Measurements from ENCODE around the gene NUP188.
A peak's percentile ranks its signal among the peaks of the same experiment; 100 is the strongest.
"Not testable (repeated sequence)": the region's sequence is repeated elsewhere in the genome, so short reads cannot be mapped to it uniquely, and the experiment has no call there.

The NUP188 gene

GRCh38 chr9:128995791-128996190 lies 48.3 kb downstream of the NUP188 start:
- no peaks in the 10 kb centered on the region for H3K9me3 Mint-ChIP-seq
- peaks cover 69% of the 10 kb centered on the region for H3K36me3 Mint-ChIP-seq
- no peaks in the 10 kb centered on the region for H3K27me3 Mint-ChIP-seq
- no peak overlapping the region for H3K4me3 Mint-ChIP-seq
- DNase-seq: no peak
- H3K27ac Mint-ChIP-seq: peak overlapping the region; percentile 62
- H3K4me1 Mint-ChIP-seq: peaks cover 22% of the 10 kb centered on the region
- CTCF ChIA-PET: no interaction called here

- H3K36me3 Mint-ChIP-seq: peaks cover 78% of the 10 kb centered on the region
- CTCF ChIA-PET: interaction anchor here (2.0 kb wide), 1 partner anchor 11 kb away, joined by 4 read pairs; no protein-coding TSS in a partner anchor
- no peak overlapping the region for H3K4me3 Mint-ChIP-seq
- H3K9me3 Mint-ChIP-seq: no peaks in the 10 kb centered on the region
- no peaks in the 10 kb centered on the region for H3K27me3 Mint-ChIP-seq
- H3K4me1 Mint-ChIP-seq: peaks cover 22% of the 10 kb centered on the region
- no peak overlapping the region for H3K27ac Mint-ChIP-seq
- DNase-seq: no peak
These were observed 51.0 kb downstream of the NUP188 start for GRCh38 chr9:128998462-128998861.

- CTCF ChIA-PET: no interaction called here
- no peaks in the 10 kb centered on the region for H3K9me3 Mint-ChIP-seq
- H3K27ac Mint-ChIP-seq: peak overlapping the region; percentile 83
- H3K4me1 Mint-ChIP-seq: peaks cover 21% of the 10 kb centered on the region
- peaks cover 69% of the 10 kb centered on the region for H3K36me3 Mint-ChIP-seq
- DNase-seq: no peak
- H3K4me3 Mint-ChIP-seq: no peak overlapping the region
- no peaks in the 10 kb centered on the region for H3K27me3 Mint-ChIP-seq
These were observed 52.2 kb downstream of the NUP188 start for GRCh38 chr9:128999581-129000206.

GRCh38 chr9:129001504-129002325 lies 54.2 kb downstream of the NUP188 start:
- no peak for DNase-seq
- peak overlapping the region; percentile 37 for H3K27ac Mint-ChIP-seq
- peaks cover 10% of the 10 kb centered on the region for H3K4me1 Mint-ChIP-seq
- no peak overlapping the region for H3K4me3 Mint-ChIP-seq
- H3K27me3 Mint-ChIP-seq: no peaks in the 10 kb centered on the region
- no peaks in the 10 kb centered on the region for H3K9me3 Mint-ChIP-seq
- H3K36me3 Mint-ChIP-seq: peaks cover 60% of the 10 kb centered on the region
- CTCF ChIA-PET: no interaction called here

GRCh38 chr9:129002992-129003391 lies 55.5 kb downstream of the NUP188 start:
- Mint-ChIP-seq H3K4me1 (peaks cover 10% of the 10 kb centered on the region), H3K4me3 (no peak overlapping the region), H3K27me3 (no peaks in the 10 kb centered on the region), H3K27ac (no peak overlapping the region), H3K9me3 (no peaks in the 10 kb centered on the region), H3K36me3 (peaks cover 58% of the 10 kb centered on the region)
- DNase-seq: no peak
- CTCF ChIA-PET: interaction anchor here (0.6 kb wide), 1 partner anchor 94 kb away, joined by 3 read pairs; no protein-coding TSS in a partner anchor

- peaks cover 50% of the 10 kb centered on the region for H3K36me3 Mint-ChIP-seq
- H3K27ac Mint-ChIP-seq: peak overlapping the region; percentile 33
- not testable (repeated sequence) for H3K4me1 Mint-ChIP-seq, H3K27me3 Mint-ChIP-seq, H3K9me3 Mint-ChIP-seq, DNase-seq, H3K4me3 Mint-ChIP-seq
- CTCF ChIA-PET: interaction anchor here (0.6 kb wide), 1 partner anchor 76 kb away, joined by 4 read pairs; no protein-coding TSS in a partner anchor
These were observed 56.7 kb downstream of the NUP188 start for GRCh38 chr9:129004173-129004572.

- no peak for DNase-seq
- CTCF ChIA-PET: interaction anchor here (0.5 to 1.7 kb wide), 4 partner anchors 9 to 660 kb away, joined by 3 to 5 read pairs (median 4); no protein-coding TSS in a partner anchor
- H3K9me3 Mint-ChIP-seq: no peaks in the 10 kb centered on the region
- no peak overlapping the region for H3K4me3 Mint-ChIP-seq
- H3K27ac Mint-ChIP-seq: no peak overlapping the region
- no peaks in the 10 kb centered on the region for H3K27me3 Mint-ChIP-seq
- H3K4me1 Mint-ChIP-seq: no peaks in the 10 kb centered on the region
- peaks cover 38% of the 10 kb centered on the region for H3K36me3 Mint-ChIP-seq
These were observed 58.0 kb downstream of the NUP188 start for GRCh38 chr9:129005336-129005997.

- no peaks in the 10 kb centered on the region for H3K9me3 Mint-ChIP-seq
- CTCF ChIA-PET: interaction anchor here (0.6 to 1.7 kb wide), 3 partner anchors 8 to 570 kb away, joined by 3 to 5 read pairs (median 5); no protein-coding TSS in a partner anchor
- no peak overlapping the region for H3K27ac Mint-ChIP-seq
- H3K36me3 Mint-ChIP-seq: peaks cover 35% of the 10 kb centered on the region
- no peak overlapping the region for H3K4me3 Mint-ChIP-seq
- DNase-seq: peak; percentile 66
- no peaks in the 10 kb centered on the region for H3K4me1 Mint-ChIP-seq
- H3K27me3 Mint-ChIP-seq: no peaks in the 10 kb centered on the region
These were observed 59.0 kb downstream of the NUP188 start for GRCh38 chr9:129006328-129007034.

GRCh38 chr9:129007035-129007765 lies 59.7 kb downstream of the NUP188 start:
- Mint-ChIP-seq H3K4me1 (no peaks in the 10 kb centered on the region), H3K4me3 (no peak overlapping the region), H3K27ac (no peak overlapping the region), H3K27me3 (no peaks in the 10 kb centered on the region), H3K36me3 (peaks cover 30% of the 10 kb centered on the region), H3K9me3 (no peaks in the 10 kb centered on the region)
- no peak for DNase-seq
- CTCF ChIA-PET: interaction anchor here (0.6 to 1.1 kb wide), 2 partner anchors 14 to 52 kb away, joined by 3 read pairs; no protein-coding TSS in a partner anchor

GRCh38 chr9:129007766-129008468 lies 60.4 kb downstream of the NUP188 start:
- CTCF ChIA-PET: interaction anchor here (0.6 to 1.1 kb wide), 2 partner anchors 15 to 53 kb away, joined by 3 read pairs; no protein-coding TSS in a partner anchor
- H3K9me3 Mint-ChIP-seq: no peaks in the 10 kb centered on the region
- no peak overlapping the region for H3K27ac Mint-ChIP-seq
- no peaks in the 10 kb centered on the region for H3K4me1 Mint-ChIP-seq
- no peak overlapping the region for H3K4me3 Mint-ChIP-seq
- DNase-seq: no peak
- peaks cover 24% of the 10 kb centered on the region for H3K36me3 Mint-ChIP-seq
- H3K27me3 Mint-ChIP-seq: no peaks in the 10 kb centered on the region

- Mint-ChIP-seq H3K27me3 (no peaks in the 10 kb centered on the region), H3K4me1 (no peaks in the 10 kb centered on the region), H3K4me3 (no peak overlapping the region), H3K9me3 (no peaks in the 10 kb centered on the region), H3K27ac (no peak overlapping the region), H3K36me3 (peaks cover 21% of the 10 kb centered on the region)
- DNase-seq: no peak
- CTCF ChIA-PET: interaction anchor here (1.2 kb wide), 1 partner anchor 11 kb away, joined by 4 read pairs; no protein-coding TSS in a partner anchor
These were observed 61.0 kb downstream of the NUP188 start for GRCh38 chr9:129008469-129008965.

GRCh38 chr9:129008986-129009583 lies 61.6 kb downstream of the NUP188 start:
- CTCF ChIA-PET: interaction anchor here (1.2 kb wide), 1 partner anchor 12 kb away, joined by 4 read pairs; no protein-coding TSS in a partner anchor
- peaks cover 21% of the 10 kb centered on the region for H3K36me3 Mint-ChIP-seq

More at GRCh38 chr9:129008986-129009583, 61.6 kb downstream of the NUP188 start:
- DNase-seq: no peak
- Mint-ChIP-seq H3K4me1 (no peaks in the 10 kb centered on the region), H3K27me3 (no peaks in the 10 kb centered on the region), H3K9me3 (no peaks in the 10 kb centered on the region), H3K4me3 (no peak overlapping the region), H3K27ac (no peak overlapping the region)

Measured in activated naive CD4-positive, alpha-beta T cell treated with anti-CD3 and anti-CD28 coated beads, Interleukin-2, amount 10 ng/mL, durations not matched to agents 7 days and 5 days (primary cell).